ENCODE measurements around the gene NCK2. TPM values are rescaled to one million over a fixed set of nuclear protein-coding genes. Genes with fewer than 3 reads are reported as not detected.

NCK2 gene
- total RNA-seq, 1 experiment from 2014 or later = 89.0 TPM

DNA sequence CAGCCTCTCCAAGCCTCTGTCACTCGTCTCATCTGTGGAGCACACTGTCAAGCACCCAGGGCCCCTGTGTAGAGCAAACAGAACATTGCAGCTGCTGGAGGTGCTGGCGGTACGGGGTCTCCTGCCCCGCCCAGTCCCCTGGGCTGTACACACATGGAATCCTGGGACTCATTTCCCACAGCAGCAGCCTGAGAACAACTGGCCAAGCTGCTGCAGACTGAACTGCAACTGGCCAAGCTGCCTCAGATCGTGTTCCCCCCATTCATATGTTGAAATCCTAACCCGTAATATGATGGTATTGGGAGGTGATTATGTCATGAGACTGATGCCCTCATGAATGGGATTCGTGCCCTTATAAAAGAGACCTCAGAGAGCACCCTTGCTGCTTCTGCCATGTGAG is 130.5 kb downstream of the NCK2 start:
- no peak for DNase-seq
- BruUV-seq (replicated peaks) = no TSS peak
- no peaks in the 10 kb centered on the region for H3K27me3 ChIP-seq (replicated peaks; ENCODE audit: control insufficient read depth, insufficient read depth, low read length)
- peaks cover 18% of the 10 kb centered on the region for H3K4me1 ChIP-seq
- ChIA-PET POLR2A (no interaction called here), CTCF (interaction anchor here (0.6 to 1.8 kb wide), 2 partner anchors 13 to 106 kb away, joined by 3 to 4 read pairs; no protein-coding TSS in a partner anchor)
- peaks cover 5% of the 10 kb centered on the region for H3K36me3 ChIP-seq (ENCODE audit: control insufficient read depth, insufficient read depth, low read length)
- H3K9me3 ChIP-seq = no peaks in the 10 kb centered on the region
- no peak overlapping the region for H3K27ac Mint-ChIP-seq (ENCODE audit: unreplicated experiment)
- intact Hi-C loops (cut with micrococcal nuclease; ENCODE audit: unreplicated experiment) = no loop called here
- H3K4me1 Mint-ChIP-seq (ENCODE audit: low read depth, unreplicated experiment) = peaks cover 37% of the 10 kb centered on the region
- no peaks in the 10 kb centered on the region for H3K9me3 Mint-ChIP-seq (ENCODE audit: unreplicated experiment)
- no peak overlapping the region for H3K4me3 ChIP-seq (ENCODE audit: low read depth, low read length)
- no peaks in the 10 kb centered on the region for H3K27me3 Mint-ChIP-seq (ENCODE audit: insufficient read depth, unreplicated experiment)
- TF ChIP-seq, protein P1, sequence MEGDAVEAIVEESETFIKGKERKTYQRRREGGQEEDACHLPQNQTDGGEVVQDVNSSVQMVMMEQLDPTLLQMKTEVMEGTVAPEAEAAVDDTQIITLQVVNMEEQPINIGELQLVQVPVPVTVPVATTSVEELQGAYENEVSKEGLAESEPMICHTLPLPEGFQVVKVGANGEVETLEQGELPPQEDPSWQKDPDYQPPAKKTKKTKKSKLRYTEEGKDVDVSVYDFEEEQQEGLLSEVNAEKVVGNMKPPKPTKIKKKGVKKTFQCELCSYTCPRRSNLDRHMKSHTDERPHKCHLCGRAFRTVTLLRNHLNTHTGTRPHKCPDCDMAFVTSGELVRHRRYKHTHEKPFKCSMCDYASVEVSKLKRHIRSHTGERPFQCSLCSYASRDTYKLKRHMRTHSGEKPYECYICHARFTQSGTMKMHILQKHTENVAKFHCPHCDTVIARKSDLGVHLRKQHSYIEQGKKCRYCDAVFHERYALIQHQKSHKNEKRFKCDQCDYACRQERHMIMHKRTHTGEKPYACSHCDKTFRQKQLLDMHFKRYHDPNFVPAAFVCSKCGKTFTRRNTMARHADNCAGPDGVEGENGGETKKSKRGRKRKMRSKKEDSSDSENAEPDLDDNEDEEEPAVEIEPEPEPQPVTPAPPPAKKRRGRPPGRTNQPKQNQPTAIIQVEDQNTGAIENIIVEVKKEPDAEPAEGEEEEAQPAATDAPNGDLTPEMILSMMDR (IDR thresholded peaks at IDR 0.05; ENCODE audit: insufficient read depth in 1 of 2, low read depth in 1 of 2, low read length in 1 of 2, severe bottlenecking in 1 of 2, unreplicated experiment in 1 of 2) = no peak
- H3K36me3 Mint-ChIP-seq (ENCODE audit: insufficient read depth, unreplicated experiment) = peaks cover 85% of the 10 kb centered on the region
- no peak overlapping the region for H3K4me3 Mint-ChIP-seq (ENCODE audit: unreplicated experiment)

DNA sequence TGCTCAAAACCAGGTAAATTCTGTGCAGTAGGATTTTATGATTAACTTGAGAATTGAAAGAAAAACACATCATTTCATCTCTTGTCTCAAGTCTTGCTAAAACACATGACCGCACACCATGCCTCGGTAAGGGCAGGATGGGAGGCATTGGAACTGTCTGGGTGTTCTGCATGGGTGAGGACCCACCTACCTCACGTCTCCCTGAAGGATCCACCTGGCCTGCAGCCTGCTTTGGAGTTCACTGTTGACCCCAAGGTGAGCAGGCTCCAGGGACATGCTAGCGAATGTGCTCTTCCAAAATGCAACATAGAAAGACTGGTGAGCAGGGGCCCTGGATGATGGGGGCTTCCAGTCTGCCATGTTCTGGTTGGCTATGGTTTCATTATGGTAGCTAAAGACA is 131.5 kb downstream of the NCK2 start:
- H3K4me1 Mint-ChIP-seq (ENCODE audit: low read depth, unreplicated experiment) = peaks cover 33% of the 10 kb centered on the region
- H3K36me3 ChIP-seq (ENCODE audit: control insufficient read depth, insufficient read depth, low read length) = peaks cover 5% of the 10 kb centered on the region
- DNase-seq = no peak
- no peak overlapping the region for H3K4me3 ChIP-seq (ENCODE audit: low read depth, low read length)
- H3K4me1 ChIP-seq = peaks cover 18% of the 10 kb centered on the region
- H3K36me3 Mint-ChIP-seq (ENCODE audit: insufficient read depth, unreplicated experiment) = peaks cover 85% of the 10 kb centered on the region
- BruUV-seq (replicated peaks) = no TSS peak
- ChIA-PET CTCF (no interaction called here), POLR2A (no interaction called here)
- H3K4me3 Mint-ChIP-seq (ENCODE audit: unreplicated experiment) = no peak overlapping the region
- no peaks in the 10 kb centered on the region for H3K27me3 ChIP-seq (replicated peaks; ENCODE audit: control insufficient read depth, insufficient read depth, low read length)
- peak overlapping the region; percentile 79 for H3K27ac Mint-ChIP-seq (ENCODE audit: unreplicated experiment)
- intact Hi-C loops (cut with micrococcal nuclease; ENCODE audit: unreplicated experiment) = no loop called here
- no peaks in the 10 kb centered on the region for H3K9me3 ChIP-seq
- H3K27me3 Mint-ChIP-seq (ENCODE audit: insufficient read depth, unreplicated experiment) = no peaks in the 10 kb centered on the region
- TF ChIP-seq, protein P1 (IDR thresholded peaks at IDR 0.05; ENCODE audit: insufficient read depth in 1 of 2, low read depth in 1 of 2, low read length in 1 of 2, severe bottlenecking in 1 of 2, unreplicated experiment in 1 of 2) = no peak
- H3K9me3 Mint-ChIP-seq (ENCODE audit: unreplicated experiment) = no peaks in the 10 kb centered on the region

DNA sequence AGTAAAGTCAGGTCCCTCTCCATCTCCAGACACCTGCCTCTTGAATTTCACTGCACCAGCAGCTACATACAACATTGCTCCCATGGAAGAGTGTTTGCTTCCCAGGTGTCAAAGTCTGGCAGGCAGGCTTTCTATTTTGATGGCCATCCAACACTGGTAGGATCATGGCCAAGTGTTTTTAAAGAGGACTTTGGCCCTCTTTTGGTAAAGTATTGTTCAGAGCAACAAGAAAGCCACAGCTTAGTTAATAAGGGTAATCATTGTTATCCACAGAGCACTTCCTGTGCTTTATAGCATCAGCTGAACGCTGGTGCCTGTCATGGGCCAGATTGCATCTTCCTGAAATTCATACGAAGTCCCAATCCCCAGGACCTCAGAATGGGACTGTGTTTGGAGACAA is 133.2 kb downstream of the NCK2 start:
- Histone ChIP-seq H3K4me3 (ENCODE audit: low read depth, low read length) (no peak overlapping the region), H3K4me1 (peaks cover 15% of the 10 kb centered on the region), H3K9me3 (no peaks in the 10 kb centered on the region), H3K36me3 (ENCODE audit: control insufficient read depth, insufficient read depth, low read length) (peaks cover 3% of the 10 kb centered on the region), H3K27me3 (replicated peaks; ENCODE audit: control insufficient read depth, insufficient read depth, low read length) (no peaks in the 10 kb centered on the region)
- H3K27ac Mint-ChIP-seq (ENCODE audit: unreplicated experiment) = no peak overlapping the region
- TF ChIP-seq, protein P1 (IDR thresholded peaks at IDR 0.05; ENCODE audit: insufficient read depth in 1 of 2, low read depth in 1 of 2, low read length in 1 of 2, severe bottlenecking in 1 of 2, unreplicated experiment in 1 of 2) = no peak
- H3K27me3 Mint-ChIP-seq (ENCODE audit: insufficient read depth, unreplicated experiment) = no peaks in the 10 kb centered on the region
- DNase-seq = no peak
- no peak overlapping the region for H3K4me3 Mint-ChIP-seq (ENCODE audit: unreplicated experiment)
- ChIA-PET POLR2A (no interaction called here), CTCF (no interaction called here)
- BruUV-seq (replicated peaks) = no TSS peak
- peaks cover 85% of the 10 kb centered on the region for H3K36me3 Mint-ChIP-seq (ENCODE audit: insufficient read depth, unreplicated experiment)
- no peaks in the 10 kb centered on the region for H3K9me3 Mint-ChIP-seq (ENCODE audit: unreplicated experiment)
- intact Hi-C loops (cut with micrococcal nuclease; ENCODE audit: unreplicated experiment) = no loop called here
- H3K4me1 Mint-ChIP-seq (ENCODE audit: low read depth, unreplicated experiment) = peaks cover 23% of the 10 kb centered on the region
